CD4-positive, alpha-beta T cell treated with Interferon gamma for 1 hour (primary cell): ENCODE data around the gene ZNF628.
"Not testable (repeated sequence)": the region's sequence is repeated elsewhere in the genome, so short reads cannot be mapped to it uniquely, and the experiment has no call there.

Experiments used
- DNase-seq: peaks from one replicate; pipeline ENCODE4 v3.0.0-alpha.2; 2020

The ZNF628 gene

DNA sequence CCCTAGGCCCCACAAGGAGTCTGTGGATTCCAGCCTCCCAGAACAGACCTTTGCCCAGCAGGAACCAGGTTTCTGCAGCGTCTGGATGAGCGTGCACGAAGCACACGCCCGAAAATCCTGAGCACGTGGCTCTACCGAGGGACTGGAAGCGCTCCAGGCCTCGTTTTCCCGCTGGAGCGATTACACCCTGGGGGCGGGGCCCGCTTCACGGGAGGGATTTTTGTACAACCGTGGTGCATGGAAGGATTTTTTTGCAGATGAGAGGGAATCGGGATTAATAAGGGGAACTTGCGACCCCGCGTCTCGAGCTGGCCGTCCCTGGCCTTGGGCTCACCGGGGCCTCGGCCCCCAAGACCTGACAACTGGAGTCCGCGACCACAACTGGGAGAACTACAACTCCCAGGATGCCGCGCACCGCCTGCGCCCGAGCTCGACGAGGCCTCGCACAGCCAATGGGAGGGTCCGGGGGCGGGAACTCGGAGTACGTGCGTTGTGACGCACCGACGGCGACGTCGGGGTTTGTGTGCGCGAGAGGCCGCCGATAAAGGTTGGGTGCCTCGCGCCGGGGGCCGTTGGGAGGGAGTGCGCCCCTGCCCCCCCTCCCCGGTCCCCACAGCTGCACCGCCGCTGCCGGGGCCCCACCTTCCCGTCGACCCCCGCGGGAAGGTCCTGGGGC, at the start of gene ZNF628:
TSS of gene ZNF628 (plus strand) at position 518 of the 676 bp plus-strand sequence. CDS start 3,294 bp downstream, outside the sequence.
- peak; percentile 98 for DNase-seq

DNA sequence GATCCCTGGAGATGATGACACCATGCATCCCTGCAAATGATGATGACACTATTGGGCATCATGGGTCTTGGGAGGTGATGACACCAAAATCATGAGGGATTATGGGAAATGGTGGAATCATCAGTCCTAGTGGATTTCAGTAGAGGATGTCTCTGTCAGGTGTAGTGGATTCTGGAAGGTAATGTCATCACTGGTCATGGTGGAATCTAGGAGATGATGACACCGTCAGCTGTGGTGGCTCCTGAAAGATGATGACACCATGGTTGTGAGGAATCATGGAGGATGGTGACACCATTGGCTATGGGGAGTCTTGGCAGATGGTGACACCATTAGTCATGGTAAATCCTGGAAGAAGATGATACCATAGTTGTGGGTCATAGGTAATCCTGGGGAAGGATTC, 45.2 kb upstream of the ZNF628 start:
- no peak for DNase-seq

DNA sequence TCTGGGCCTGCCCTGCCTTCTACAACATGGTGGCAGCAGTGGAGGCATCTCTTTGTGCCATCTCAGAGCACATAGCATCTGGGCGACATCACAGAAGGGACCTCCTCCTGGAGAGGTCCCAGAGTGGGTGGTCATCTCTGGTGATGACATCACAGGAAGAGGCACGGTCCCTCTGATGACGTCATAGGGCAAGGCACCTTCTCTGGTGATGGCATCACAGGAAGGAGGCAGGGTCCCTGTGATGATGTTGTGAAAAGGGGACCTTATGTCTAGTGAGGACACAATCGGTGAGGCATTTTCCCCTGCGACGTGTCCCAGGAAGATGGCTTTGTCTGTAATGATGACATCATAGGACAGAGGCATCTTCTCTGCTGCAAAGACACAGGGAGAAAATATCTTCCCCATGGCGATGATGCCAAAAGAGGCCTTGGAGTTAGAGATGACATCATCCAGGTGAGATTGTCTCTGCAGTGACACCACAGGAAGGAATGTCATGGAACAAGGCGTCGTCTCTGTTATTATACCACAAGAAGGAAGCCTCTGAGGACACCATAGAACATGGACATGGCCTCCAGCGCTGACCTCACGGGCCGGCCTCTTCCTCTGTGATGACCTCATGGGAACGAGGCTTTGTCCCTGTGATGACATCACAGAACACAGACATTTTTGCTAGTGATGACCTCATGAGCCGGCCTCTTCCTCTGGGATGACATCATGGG, 44.0 kb upstream of the ZNF628 start:
- no peak for DNase-seq

DNA sequence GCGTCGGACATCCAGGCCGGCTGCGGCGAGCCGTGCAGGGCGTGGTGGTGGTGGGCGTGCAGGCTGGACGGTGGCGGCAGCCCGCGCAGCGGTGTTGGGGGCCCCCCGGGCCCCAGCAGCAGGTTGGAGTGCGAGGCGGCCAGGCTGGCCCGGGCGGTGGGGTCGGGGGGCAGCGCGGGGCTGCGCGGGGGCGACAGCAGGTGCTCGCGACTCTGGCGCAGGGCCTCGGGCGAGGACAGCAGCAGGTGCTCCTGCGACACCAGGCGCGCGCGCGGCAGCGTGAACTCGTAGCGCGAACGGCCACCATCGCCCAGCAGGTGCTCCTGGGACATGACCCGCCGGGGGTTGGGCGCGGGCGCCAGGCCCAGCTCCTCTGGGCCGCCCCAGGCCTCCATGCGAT, 43.1 kb upstream of the ZNF628 start:
- no peak for DNase-seq

DNA sequence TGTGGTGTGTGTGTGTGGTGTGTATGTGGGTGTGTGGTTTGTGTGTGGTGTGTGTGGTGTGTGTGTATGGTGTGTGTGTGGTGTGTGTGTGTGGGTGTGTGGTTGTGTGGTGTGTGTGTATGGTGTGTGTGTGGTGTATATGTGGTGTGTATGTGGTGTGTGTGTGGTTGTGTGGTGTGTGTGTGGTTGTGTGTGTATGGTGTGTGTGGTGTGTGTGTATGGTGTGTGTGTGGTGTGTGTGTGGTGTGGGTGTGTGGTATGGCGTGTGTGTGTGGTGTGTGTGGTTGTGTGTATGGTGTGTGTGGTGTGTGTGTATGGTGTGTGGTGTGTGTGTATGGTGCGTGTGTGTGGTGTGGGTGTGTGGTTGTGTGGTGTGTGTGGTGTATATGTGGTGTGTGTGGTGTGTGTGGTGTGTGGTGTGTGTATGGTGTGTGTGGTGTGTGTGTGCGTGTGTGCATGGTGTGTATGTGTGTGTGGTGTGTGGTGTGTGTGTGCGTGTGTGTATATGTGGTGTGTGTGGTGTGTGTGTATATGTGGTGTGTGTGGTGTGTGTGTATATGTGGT, 42.0 kb upstream of the ZNF628 start:
- no peak for DNase-seq

DNA sequence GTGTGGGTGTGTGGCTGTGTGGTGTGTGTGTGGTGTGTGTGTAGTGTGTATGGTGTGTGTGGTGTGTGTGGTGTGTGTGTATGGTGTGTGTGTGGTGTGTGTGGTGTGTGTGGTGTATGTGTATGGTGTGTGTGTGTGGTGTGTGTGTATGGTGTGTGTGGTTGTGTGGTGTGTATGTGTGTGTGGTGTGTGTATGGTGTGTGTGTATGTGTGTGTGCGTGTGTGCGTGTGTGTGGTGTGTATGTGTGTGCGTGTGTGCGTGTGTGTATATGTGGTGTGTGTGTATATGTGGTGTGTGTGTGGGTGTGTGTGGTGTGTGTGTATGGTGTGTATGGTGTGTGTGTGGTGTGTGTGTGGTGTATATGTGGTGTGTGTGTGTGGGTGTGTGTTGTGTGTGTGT, 41.4 kb upstream of the ZNF628 start:
- DNase-seq: no peak

DNA sequence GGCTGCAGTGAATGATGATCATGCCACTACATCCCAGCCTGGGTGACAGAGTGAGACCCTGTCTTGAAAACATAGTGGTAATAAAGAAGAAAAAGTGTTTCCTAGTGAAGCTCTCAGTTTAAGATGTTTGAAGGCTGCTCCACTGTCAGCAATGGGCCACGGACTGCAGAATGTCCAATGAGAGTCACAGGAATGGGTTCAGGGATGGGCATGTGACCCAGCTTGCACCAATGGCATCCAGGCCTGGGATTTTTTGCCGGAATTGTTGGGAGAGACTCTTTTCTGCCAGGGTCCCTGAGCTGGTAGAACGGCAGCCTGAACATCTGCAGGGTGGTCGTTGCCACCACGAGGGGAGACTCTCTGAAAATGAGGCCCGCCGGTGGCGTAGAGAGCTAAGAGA, 39.6 kb upstream of the ZNF628 start:
- no peak for DNase-seq

DNA sequence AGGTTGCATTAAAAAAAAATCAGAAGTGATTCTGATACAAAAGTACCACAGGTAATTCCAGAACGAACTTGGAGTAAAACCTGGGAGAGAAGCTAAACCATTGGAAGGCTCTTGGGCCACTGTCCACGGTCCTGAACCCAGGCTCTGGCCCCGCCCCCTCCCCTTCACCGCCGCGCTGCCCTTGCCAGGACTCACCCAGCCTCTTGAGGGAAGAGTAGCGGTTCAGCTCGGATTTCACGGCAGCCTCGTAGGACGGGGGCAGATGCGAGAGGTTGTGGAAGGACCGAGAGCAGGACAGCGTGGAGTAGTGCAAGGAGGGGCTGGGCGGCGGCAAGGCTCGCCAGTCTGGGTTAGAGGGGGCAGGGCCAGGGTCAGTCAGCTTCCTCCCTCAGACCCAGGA, 39.0 kb upstream of the ZNF628 start:
- DNase-seq: no peak

DNA sequence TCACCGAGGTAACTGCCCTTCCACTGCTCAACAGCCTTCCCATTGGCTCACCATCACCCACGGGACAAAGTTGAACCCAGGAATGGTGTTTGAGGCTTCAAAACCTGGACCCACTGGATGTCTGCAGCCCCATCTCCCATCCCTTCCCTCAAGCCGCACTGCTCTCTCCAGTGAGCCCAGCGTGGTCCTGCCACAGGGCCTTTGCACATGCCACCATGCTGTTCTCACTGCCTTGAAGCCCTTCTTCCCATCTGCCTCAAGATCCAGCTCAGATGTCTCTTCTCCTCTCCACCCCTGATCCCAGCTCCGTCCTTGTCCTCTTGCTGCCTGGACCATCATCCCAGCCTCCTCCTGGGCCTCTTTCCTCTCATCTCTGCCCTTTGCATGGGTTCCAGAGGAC, 37.4 kb upstream of the ZNF628 start:
- DNase-seq: no peak

DNA sequence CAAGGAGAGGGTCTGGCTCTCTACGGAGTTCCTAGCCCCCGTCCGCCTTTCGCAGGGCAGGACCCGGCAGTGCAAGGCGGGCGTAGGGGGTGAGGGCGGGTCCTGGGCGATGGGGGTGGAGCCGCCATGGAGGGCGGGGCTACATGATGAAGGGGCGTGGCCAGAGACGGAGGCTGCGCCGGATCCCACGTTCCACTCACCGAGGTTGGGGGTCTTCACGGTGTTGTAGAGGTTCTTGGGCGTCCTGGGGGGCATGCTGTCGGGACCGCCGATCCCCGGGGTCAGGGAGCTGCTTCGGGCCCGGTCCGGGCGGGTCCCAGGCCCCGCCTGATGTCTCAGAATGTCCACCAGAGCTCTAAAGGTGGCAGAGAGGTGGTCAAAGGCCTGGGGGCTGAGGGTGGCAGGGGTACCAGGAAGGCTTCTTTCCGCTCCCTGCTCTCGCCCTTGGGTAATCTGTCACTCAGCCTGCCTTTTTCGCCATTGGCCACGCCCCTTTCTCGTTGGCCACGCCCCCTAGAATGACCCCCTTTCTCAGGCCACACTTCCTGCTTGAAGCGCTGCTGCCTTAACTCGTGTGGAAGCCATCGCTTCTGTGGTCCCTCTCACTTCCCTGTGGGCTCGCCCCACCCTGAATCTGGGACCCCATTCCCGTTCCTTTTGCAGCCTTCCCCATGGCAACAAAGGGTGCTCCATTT, 35.9 kb upstream of the ZNF628 start:
- no peak for DNase-seq

DNA sequence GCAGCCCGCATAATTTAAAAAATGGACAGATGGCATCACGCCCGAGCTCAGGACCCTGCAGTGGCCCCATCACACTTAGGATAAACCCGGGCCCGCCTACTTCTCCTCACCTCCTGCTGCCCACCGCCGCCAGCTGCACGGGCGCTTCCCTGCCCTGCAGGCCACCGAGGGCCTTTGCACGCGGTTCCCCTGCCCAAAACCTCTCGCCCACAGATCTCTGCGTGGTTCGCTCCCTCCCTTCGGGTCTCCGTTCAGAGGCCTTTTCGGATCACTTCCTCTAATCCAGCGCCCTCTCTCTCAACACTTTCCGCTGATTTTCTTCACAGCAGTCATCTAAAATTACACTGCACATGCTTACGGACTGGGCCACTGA, 35.1 kb upstream of the ZNF628 start:
- DNase-seq: no peak

DNA sequence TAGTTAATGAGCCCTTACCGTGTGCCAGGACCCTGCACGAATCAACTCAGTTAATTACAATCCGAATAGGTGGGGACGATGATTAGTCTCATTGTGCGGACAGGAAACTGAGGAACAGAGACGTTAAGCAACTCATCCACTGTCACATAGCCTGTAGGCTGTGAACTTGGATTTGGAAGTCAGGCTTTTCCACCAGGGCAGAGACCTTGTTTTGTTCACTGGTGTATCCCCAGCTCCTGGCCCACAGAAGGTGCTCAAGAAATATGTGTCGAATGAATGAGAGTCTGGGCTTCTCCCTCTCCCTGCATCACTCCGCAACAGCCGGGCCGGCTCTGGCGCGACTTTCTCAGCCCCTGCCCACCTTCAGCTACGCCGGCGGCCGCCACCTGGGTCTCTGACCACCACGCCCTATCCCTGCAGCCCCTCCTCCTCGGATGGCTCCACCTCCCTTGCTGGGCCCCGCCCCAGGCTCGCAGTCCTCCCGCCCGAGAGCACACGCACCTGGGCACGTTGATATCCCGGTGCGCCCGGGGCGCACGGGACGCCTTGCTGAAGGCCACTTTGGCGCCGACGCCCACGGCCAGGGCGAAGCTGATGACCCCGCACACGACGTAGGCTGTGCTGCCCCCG, 34.6 kb upstream of the ZNF628 start:
- DNase-seq: no peak

DNA sequence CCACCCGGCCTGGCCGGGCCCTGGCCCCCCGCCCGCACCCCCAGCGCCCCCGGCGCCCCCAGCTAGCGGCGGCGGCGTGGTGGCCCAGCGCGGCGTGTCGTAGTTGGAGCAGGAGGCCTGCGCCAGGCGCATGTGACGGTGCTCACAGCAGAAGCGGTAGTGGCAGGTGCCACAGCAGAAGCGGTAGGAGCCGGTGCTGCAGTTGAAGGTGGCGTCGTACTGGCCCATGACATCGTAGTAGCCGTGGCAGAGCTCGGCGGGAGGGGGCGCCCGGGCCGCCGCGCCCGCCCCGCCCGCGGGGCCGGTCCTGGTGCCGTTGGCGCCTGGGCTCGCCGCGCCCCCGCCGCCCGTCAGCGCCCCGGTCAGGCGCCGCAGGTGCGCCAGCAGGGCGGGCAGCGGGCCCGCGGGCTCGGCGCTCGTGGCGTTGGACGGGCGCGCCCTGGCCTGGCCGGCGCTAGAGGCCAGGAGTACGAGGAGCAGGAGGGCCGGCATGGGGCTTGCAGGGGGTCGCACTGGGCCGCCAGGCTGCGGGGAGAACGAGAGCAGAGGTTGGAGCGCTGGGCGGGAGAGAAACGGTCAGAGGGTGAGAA, 34.0 kb upstream of the ZNF628 start:
- DNase-seq: no peak

DNA sequence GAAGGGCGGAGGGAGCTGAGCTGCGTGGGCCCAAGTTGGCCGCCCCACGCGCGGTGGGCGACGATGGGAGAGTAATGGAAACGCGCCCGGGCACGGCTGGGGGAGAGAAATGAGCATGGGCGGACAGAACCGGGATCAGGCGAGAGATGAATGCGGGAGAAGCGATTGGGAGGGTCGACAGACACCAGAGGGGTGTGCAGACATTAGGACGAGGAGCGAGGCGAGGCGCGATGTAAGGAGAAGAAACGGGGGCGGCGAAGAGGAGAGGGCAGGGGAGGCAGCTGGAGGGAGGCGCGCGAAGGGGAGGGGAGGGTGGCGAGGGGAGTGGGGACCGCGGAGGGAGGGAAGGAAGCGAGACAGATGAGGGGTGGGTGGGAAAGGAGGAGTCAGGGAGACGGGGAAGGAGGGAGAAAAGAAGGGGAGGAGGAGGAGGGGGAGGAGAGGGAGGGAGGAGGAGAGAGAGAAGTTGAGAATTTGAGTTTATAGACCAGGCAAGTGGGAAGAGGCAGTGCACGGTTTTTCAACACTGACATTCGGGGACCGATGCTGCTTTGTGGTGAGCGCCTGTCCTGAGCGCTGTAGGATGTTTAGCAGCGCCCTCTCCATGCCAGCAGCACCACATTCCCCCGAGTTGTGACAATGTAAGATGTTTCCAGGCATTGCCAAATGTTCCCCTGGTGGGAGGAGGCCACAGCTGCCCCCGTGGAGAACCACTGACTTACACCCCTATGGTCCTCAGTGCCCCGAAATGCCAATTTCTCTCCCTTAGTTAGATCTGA, 33.2 kb upstream of the ZNF628 start, which contains the start of gene SHISA7:
TSS of gene SHISA7 (minus strand) at position 256 of the 779 bp plus-strand sequence. CDS start 437 bp downstream, outside the sequence.
- no peak for DNase-seq

DNA sequence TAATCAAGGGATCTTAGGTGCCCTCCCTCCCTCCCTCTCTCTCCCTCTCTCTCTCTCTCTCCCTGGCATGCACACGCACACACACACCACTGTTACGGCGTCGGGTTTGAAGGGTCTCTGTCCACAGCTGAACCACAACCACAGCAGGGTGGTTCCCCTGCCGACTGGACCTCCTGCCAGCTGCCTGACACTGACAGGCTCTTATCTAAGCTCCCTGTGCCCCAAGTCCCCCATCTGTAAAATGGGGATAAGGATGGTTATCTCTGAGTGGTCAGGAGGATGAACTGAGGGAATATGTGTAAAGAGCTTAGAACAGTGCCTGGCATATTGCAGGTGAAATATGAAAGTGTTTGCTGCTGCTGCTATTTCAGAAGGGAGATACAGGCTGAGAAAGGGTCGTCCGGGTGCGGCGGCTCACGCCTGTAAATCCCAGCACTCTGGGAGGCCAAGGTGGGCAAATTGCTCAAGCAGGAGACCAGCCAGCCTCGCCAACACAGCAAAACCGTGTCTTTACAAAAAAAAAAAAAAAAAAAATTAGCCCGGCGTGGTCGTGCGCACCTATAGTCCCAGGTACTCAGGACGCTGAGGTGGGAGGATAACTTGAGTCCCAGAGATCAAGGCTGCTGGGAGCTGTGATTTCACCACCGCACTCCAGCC, 32.5 kb upstream of the ZNF628 start:
- DNase-seq: no peak

DNA sequence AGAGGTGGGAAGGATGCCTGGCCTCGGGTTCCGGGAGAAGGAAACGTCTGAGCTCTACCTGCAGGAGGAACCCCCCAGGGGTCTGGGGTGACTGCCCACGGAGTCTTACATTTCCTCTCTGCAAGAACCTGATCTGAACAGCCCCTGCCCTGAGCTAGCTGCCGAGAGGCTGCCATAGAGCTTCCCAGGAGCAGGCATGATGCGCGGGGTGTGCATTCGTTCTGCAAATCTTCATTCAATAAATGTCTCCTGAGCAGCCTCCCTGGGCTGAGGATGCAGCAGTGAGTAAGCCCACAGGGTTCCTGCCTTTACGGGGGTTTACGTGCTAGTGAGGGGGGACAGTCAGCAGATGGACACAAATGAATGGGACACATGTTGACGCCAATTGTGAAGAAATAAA, 31.8 kb upstream of the ZNF628 start:
- DNase-seq: no peak

DNA sequence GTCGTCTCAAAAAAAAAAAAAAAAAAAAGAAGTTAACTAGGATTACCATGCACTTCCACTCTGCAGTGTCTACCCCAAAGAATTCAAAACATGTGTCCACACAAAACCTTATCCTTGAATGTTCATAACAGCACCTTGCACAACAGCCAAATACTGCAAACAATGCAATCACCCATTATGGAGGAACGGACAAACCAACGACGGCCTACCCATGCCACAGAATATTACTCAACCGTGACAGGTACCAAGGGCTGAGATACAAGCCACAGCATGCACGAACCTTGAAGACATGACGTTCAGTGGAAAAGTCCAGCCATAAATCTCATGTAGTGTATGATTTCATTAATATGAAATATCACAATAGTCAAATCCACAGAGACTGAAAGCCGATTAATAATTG, 30.4 kb upstream of the ZNF628 start:
- no peak for DNase-seq

DNA sequence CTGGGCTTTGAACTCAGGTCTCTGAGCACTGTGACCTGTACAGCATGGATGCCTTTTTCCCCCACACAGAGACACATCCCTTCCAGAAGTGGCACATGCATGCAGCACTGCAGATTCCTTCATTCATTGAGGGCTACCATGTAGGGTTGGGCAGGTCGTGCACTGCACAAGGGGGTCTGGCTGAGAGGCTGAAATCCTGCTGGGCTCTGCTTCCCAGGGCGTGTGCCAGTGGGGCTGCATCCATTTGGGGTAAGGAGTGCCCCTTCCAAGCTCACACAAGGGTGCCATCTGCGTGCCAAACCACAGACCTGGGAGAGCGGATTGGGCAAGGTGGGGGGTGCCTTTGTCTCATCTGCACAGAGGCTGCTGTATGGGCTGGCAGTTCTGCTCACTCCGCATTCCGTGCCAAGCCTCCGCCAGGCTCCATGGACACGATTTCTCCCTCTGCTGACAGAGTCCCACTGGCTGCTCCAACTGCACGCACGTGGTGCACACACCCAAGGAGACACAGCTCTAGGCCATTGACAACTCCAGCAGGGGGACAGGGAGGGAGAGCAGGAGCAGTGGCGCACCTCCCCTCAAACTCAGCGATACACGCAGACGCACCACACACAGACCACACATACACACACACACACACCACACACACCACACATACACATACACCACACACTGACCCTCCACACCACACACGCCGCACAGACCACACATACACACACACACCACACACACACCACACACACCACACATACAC, 28.8 kb upstream of the ZNF628 start:
- no peak for DNase-seq

DNA sequence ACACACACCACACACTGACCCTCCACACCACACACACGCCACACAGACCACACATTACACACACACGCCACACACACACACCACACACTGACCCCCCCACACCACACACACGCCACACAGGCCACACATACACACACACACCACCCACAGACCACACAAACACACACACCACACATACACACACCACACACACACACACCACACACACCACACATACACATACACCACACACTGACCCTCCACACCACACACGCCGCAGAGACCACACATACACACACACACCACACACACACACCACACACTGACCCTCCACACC, 28.3 kb upstream of the ZNF628 start:
- not testable (repeated sequence) for DNase-seq

DNA sequence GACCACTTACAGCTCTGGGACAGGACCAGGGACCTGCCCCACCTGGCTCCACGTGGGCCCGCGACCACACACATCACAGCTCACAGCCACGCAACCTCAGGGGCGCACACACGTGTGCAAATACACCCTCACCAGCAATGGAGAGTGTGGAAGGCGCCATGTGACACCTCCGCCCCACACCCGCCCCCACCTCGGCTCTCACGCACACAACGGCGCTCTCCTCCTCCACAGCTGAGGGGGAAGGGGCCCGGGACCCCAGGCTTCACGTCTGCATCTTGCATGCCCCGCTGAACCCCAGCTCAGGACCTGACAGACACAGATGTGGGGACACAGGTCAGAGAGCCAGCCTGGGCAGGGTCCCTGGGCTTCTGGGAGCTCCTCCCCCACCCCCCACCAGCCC, 26.9 kb upstream of the ZNF628 start:
- no peak for DNase-seq
